PC-3 (cell line): ENCODE results near the gene ZP3.

Source experiments
- EZH2 ChIP-seq: fragments of 300-600 bp; sonication (generic); IDR thresholded peaks from one replicate; pipeline ENCODE4 v1.6.1; 2017; ENCODE audit warnings: antibody characterized with exemption, mild to moderate bottlenecking, low read length; ENCODE audit not compliant: unreplicated experiment
- TF ChIP-seq, protein P1 (sequence below): fragments of 300-600 bp; sonication (generic); conservative IDR thresholded peaks from 2 replicates; pipeline ENCODE4 v1.5.1; 2017; ENCODE audit warnings: antibody characterized with exemption, low read depth, mild to moderate bottlenecking, low read length

DNA sequence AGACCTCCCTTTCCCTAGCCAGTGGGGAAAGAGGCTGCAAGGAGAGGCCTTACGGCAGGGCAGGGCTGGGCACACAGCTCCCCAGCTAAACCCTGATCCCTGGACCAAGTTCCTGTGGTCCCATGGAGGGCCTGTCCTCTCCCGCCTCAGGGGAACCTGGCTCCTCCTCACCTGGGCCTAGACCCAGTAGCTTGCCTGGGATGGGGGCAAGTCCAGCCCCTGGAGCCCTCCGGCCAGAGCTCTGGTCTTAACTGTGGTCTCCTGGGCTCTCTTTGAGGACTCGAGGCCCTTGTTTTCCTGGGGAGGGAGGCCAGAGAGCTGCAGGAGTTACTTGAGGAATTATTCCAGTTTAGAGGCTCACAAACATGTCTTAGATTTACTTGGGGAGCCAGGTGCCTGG is 1.5 kb downstream of the ZP3 start:
- TF ChIP-seq, protein P1, sequence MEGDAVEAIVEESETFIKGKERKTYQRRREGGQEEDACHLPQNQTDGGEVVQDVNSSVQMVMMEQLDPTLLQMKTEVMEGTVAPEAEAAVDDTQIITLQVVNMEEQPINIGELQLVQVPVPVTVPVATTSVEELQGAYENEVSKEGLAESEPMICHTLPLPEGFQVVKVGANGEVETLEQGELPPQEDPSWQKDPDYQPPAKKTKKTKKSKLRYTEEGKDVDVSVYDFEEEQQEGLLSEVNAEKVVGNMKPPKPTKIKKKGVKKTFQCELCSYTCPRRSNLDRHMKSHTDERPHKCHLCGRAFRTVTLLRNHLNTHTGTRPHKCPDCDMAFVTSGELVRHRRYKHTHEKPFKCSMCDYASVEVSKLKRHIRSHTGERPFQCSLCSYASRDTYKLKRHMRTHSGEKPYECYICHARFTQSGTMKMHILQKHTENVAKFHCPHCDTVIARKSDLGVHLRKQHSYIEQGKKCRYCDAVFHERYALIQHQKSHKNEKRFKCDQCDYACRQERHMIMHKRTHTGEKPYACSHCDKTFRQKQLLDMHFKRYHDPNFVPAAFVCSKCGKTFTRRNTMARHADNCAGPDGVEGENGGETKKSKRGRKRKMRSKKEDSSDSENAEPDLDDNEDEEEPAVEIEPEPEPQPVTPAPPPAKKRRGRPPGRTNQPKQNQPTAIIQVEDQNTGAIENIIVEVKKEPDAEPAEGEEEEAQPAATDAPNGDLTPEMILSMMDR: no peak
- TF ChIP-seq EZH2: no peak
